HUES64 (cell line): ENCODE results near the gene TRMT1.

ENCODE experiments used
- H3K27ac ChIP-seq: 2 replicates; pipeline ENCODE4 v1.7.0; 2013; ENCODE audit warnings: low read depth, low read length, inconsistent platforms
- H3K27me3 ChIP-seq: 2 replicates; pipeline ENCODE4 v1.6.1; 2013; ENCODE audit warnings: mild to moderate bottlenecking, low read length; ENCODE audit not compliant: insufficient read depth
- H3K36me3 ChIP-seq: 2 replicates; pipeline ENCODE4 v1.6.1; 2013; ENCODE audit warnings: mild to moderate bottlenecking, low read length; ENCODE audit not compliant: insufficient read depth
- H3K4me1 ChIP-seq: 2 replicates; pipeline ENCODE4 v1.6.1; 2013; ENCODE audit warnings: mild to moderate bottlenecking, low read length, moderate library complexity; ENCODE audit not compliant: insufficient read depth
- H3K4me3 ChIP-seq: 2 replicates; pipeline ENCODE4 v1.5.1; 2013; ENCODE audit warnings: mild to moderate bottlenecking, low read length, moderate library complexity
- H3K9ac ChIP-seq: 2 replicates; pipeline ENCODE4 v1.6.1; 2013; ENCODE audit warnings: mild to moderate bottlenecking, low read depth, low read length
- H3K9me3 ChIP-seq: 2 replicates; pipeline ENCODE4 v1.6.1; 2013; ENCODE audit warnings: low read depth, low read length; ENCODE audit not compliant: insufficient read depth
- WGBS: fragments of 150-250, 120-280 bp; methylation state at CpG from one replicate; pipeline ENCODE4 v1.1.7; 2013; ENCODE audit warnings: missing lambda C conversion rate; 5-methylcytosine and 5-hydroxymethylcytosine counted together

Gene TRMT1

GRCh38 chr19:13092158-13092543, 24.4 kb downstream of the TRMT1 start:
- no peaks in the 10 kb centered on the region for H3K9me3 ChIP-seq
- H3K9ac ChIP-seq = no peak overlapping the region
- H3K27ac ChIP-seq = no peak overlapping the region
- H3K27me3 ChIP-seq = peaks cover 52% of the 10 kb centered on the region
- no peak overlapping the region; the same call in 1 of the 2 replicates for H3K4me3 ChIP-seq
- 82% methylated on average over 2 of the region's 2 CpGs for WGBS
- peaks cover 19% of the 10 kb centered on the region for H3K4me1 ChIP-seq
- no peaks in the 10 kb centered on the region for H3K36me3 ChIP-seq

- H3K36me3 ChIP-seq = no peaks in the 10 kb centered on the region
- H3K27me3 ChIP-seq = peaks cover 46% of the 10 kb centered on the region
- H3K27ac ChIP-seq = no peak overlapping the region
- H3K4me3 ChIP-seq = no peak overlapping the region; the same call in 1 of the 2 replicates
- H3K9ac ChIP-seq = 0 out of 2 replicates have a peak overlapping the region, but pooled peaks have one; percentile 8
- no peaks in the 10 kb centered on the region for H3K9me3 ChIP-seq
- H3K4me1 ChIP-seq = peaks cover 16% of the 10 kb centered on the region
- whole genome bisulfite sequencing = 25% methylated on average over 25 of the region's 25 CpGs
Measured at GRCh38 chr19:13091400-13092157, 25.0 kb downstream of the TRMT1 start.

GRCh38 chr19:13090511-13091231, 25.9 kb downstream of the TRMT1 start:
- Histone ChIP-seq H3K9me3 (no peaks in the 10 kb centered on the region), H3K27me3 (peaks cover 45% of the 10 kb centered on the region), H3K36me3 (no peaks in the 10 kb centered on the region), H3K4me3 (no peak overlapping the region), H3K4me1 (peaks cover 16% of the 10 kb centered on the region), H3K27ac (no peak overlapping the region), H3K9ac (no peak overlapping the region)
- 82% methylated on average over 9 of the region's 10 CpGs for WGBS

- Histone ChIP-seq H3K4me1 (peaks cover 16% of the 10 kb centered on the region), H3K36me3 (no peaks in the 10 kb centered on the region), H3K9ac (no peak overlapping the region), H3K4me3 (no peak overlapping the region), H3K9me3 (no peaks in the 10 kb centered on the region), H3K27me3 (peaks cover 45% of the 10 kb centered on the region), H3K27ac (no peak overlapping the region)
- 89% methylated on average over 12 of the region's 12 CpGs for WGBS
Measured at GRCh38 chr19:13089857-13090507, 26.6 kb downstream of the TRMT1 start.

- 87% methylated on average over 5 of the region's 5 CpGs for WGBS
- no peak overlapping the region for H3K9ac ChIP-seq
- H3K27me3 ChIP-seq = peaks cover 39% of the 10 kb centered on the region
Measured at GRCh38 chr19:13089139-13089856, 27.2 kb downstream of the TRMT1 start.

GRCh38 chr19:13087795-13088537, 28.6 kb downstream of the TRMT1 start:
- Histone ChIP-seq H3K9ac (no peak overlapping the region), H3K4me3 (no peak overlapping the region), H3K9me3 (no peaks in the 10 kb centered on the region), H3K27ac (no peak overlapping the region), H3K4me1 (peaks cover 21% of the 10 kb centered on the region), H3K36me3 (no peaks in the 10 kb centered on the region), H3K27me3 (peaks cover 41% of the 10 kb centered on the region)
- WGBS = 94% methylated on average over 36 of the region's 37 CpGs

More at GRCh38 chr19:13089139-13089856, 27.2 kb downstream of the TRMT1 start:
- peaks cover 16% of the 10 kb centered on the region for H3K4me1 ChIP-seq
- H3K9me3 ChIP-seq = no peaks in the 10 kb centered on the region
- H3K27ac ChIP-seq = no peak overlapping the region
- no peak overlapping the region for H3K4me3 ChIP-seq
- no peaks in the 10 kb centered on the region for H3K36me3 ChIP-seq

- WGBS = 91% methylated on average over 12 of the region's 12 CpGs
Measured at GRCh38 chr19:13087295-13087694, 29.2 kb downstream of the TRMT1 start.

GRCh38 chr19:13086341-13086740, 30.2 kb downstream of the TRMT1 start:
- 81% methylated on average over 2 of the region's 2 CpGs for WGBS

More at GRCh38 chr19:13087295-13087694, 29.2 kb downstream of the TRMT1 start:
- Histone ChIP-seq H3K36me3 (no peaks in the 10 kb centered on the region), H3K4me3 (no peak overlapping the region), H3K27me3 (peaks cover 34% of the 10 kb centered on the region), H3K9me3 (no peaks in the 10 kb centered on the region), H3K27ac (no peak overlapping the region), H3K4me1 (peaks cover 23% of the 10 kb centered on the region), H3K9ac (no peak overlapping the region)

GRCh38 chr19:13085666-13086065, 30.9 kb downstream of the TRMT1 start:
- Histone ChIP-seq H3K27ac (no peak overlapping the region), H3K4me3 (no peak overlapping the region), H3K4me1 (peaks cover 7% of the 10 kb centered on the region; the same call in 1 of the 2 replicates), H3K9ac (no peak overlapping the region), H3K9me3 (no peaks in the 10 kb centered on the region), H3K27me3 (peaks cover 30% of the 10 kb centered on the region), H3K36me3 (no peaks in the 10 kb centered on the region)
- WGBS = 77% methylated on average over 7 of the region's 7 CpGs

More at GRCh38 chr19:13086341-13086740, 30.2 kb downstream of the TRMT1 start:
- H3K4me1 ChIP-seq = peaks cover 14% of the 10 kb centered on the region
- no peaks in the 10 kb centered on the region for H3K36me3 ChIP-seq
- H3K9ac ChIP-seq = no peak overlapping the region
- H3K4me3 ChIP-seq = no peak overlapping the region
- H3K9me3 ChIP-seq = no peaks in the 10 kb centered on the region
- no peak overlapping the region for H3K27ac ChIP-seq
- peaks cover 31% of the 10 kb centered on the region for H3K27me3 ChIP-seq

GRCh38 chr19:13083627-13084026, 32.9 kb downstream of the TRMT1 start:
- Histone ChIP-seq H3K4me1 (peaks cover 14% of the 10 kb centered on the region; the same call in 1 of the 2 replicates), H3K9ac (no peak overlapping the region), H3K4me3 (no peak overlapping the region), H3K36me3 (no peaks in the 10 kb centered on the region), H3K9me3 (no peaks in the 10 kb centered on the region), H3K27me3 (peaks cover 33% of the 10 kb centered on the region), H3K27ac (no peak overlapping the region)
- 80% methylated on average over 9 of the region's 9 CpGs for WGBS
